Panc1 (cell line): ENCODE results near the gene TGM6. TPM values are rescaled to one million over a fixed set of nuclear protein-coding genes. Genes with fewer than 3 reads are reported as not detected.
A peak's percentile ranks its signal among the peaks of the same experiment; 100 is the strongest.

Experiments used
- ATAC-seq: fragments of 200-7000 bp; cut with Tn5 transposase; 2 replicates; pipeline ENCODE4 v1.9.1; 2020; ENCODE audit warnings: mild to moderate bottlenecking, moderate library complexity
- BruUV-seq: library from RNA; stranded (reverse); fragments of 400-500 nt; replicated peaks from 2 replicates; lab custom pipeline; 2021; lab: Mats Ljungman, UMichigan
- CTCF ChIA-PET: fragments of 300-600 bp; sonication (Branson Sonifier 250); formaldehyde crosslinking; loops from one replicate; lab custom pipeline; 2022; ENCODE audit warnings: antibody characterized with exemption; lab: Charles Lee
- POLR2A ChIA-PET: fragments of 300-600 bp; sonication (Branson Sonifier 250); formaldehyde crosslinking; loops from one replicate; lab custom pipeline; 2022; ENCODE audit warnings: antibody characterized with exemption; lab: Charles Lee
- DNase-seq: peaks from one replicate; pipeline ENCODE4 v3.0.0-alpha.2; 2010; ENCODE audit warnings: low read depth, low spot score
- H3K27ac ChIP-seq: 2 replicates; pipeline ENCODE4 v1.5.1; 2011; ENCODE audit warnings: mild to moderate bottlenecking, low read length, inconsistent platforms
- H3K27me3 ChIP-seq: fragments of 200-500 bp; sonication (Bioruptor generic); 2 replicates; pipeline ENCODE4 v1.6.0; 2014; ENCODE audit warnings: low read length, inconsistent platforms; ENCODE audit not compliant: control insufficient read depth, insufficient read depth
- H3K36me3 ChIP-seq: fragments of 200-500 bp; sonication (Bioruptor generic); 2 replicates; pipeline ENCODE4 v1.5.1; 2014; ENCODE audit warnings: inconsistent platforms, mild to moderate bottlenecking, low read length, moderate library complexity; ENCODE audit not compliant: control insufficient read depth, insufficient read depth
- H3K4me1 ChIP-seq: 2 replicates; pipeline ENCODE4 v1.5.1; 2011; ENCODE audit warnings: inconsistent platforms, mild to moderate bottlenecking, low read length, moderate library complexity; ENCODE audit not compliant: control insufficient read depth, insufficient read depth
- H3K4me3 ChIP-seq, 2 experiments: 2 replicates each; pipeline ENCODE4 v1.5.1; 2011 to 2012; ENCODE audit warnings: low read depth in 2 of 2, low read length in 2 of 2, mild to moderate bottlenecking in 2 of 2, inconsistent platforms in 1 of 2, moderate library complexity in 1 of 2
- H3K9me3 ChIP-seq: fragments of 200-500 bp; sonication (Bioruptor generic); 2 replicates; pipeline ENCODE4 v1.5.1; 2014; ENCODE audit warnings: low read depth, mild to moderate bottlenecking, inconsistent platforms, low read length, moderate library complexity; ENCODE audit not compliant: control insufficient read depth, insufficient read depth
- POLR2AphosphoS5 ChIP-seq: IDR thresholded peaks from 2 replicates; pipeline ENCODE4 v1.6.1; 2012; ENCODE audit warnings: mild to moderate bottlenecking, low read depth, low read length, moderate library complexity
- SIN3A ChIP-seq: IDR thresholded peaks from 2 replicates; pipeline ENCODE4 v1.6.1; 2012; ENCODE audit warnings: low read depth, mild to moderate bottlenecking, low read length, moderate library complexity, borderline replicate concordance; ENCODE audit not compliant: insufficient read depth
- TCF7L2 ChIP-seq: IDR thresholded peaks from 2 replicates; pipeline ENCODE4 v1.6.1; 2011; ENCODE audit warnings: mild to moderate bottlenecking, low read depth, low read length, inconsistent platforms
- in situ Hi-C: cut with HindIII; loops from 2 replicates; pipeline ENCODE4 v1.10.0; 2016; ENCODE audit warnings: low sequenced_read_pairs, low pct_unique_long_range_greater_than_20kb
- intact Hi-C: fragments of 100-400 bp; cut with micrococcal nuclease; formaldehyde crosslinking; loops from one replicate; pipeline ENCODE4 v1.10.0; 2022; ENCODE audit not compliant: unreplicated experiment
- total RNA-seq: library from RNA; stranded (reverse); gene quantifications from one replicate; pipeline ENCODE4 v1.2.1, GENCODE V29; 2021; ENCODE audit not compliant: unreplicated experiment
- TF ChIP-seq, protein P1 (sequence below): fragments of 450-650 bp; IDR thresholded peaks from 2 replicates; pipeline ENCODE4 v1.5.1; 2017; ENCODE audit warnings: mild to moderate bottlenecking
- TF ChIP-seq, protein P2 (sequence below), 2 experiments: IDR thresholded peaks; 2 replicates each; pipeline ENCODE4 v1.6.1; 2011 to 2012; ENCODE audit warnings: low read depth in 2 of 2, control low read depth in 1 of 2, low read length in 1 of 2, mild to moderate bottlenecking in 1 of 2, moderate library complexity in 1 of 2; ENCODE audit not compliant: insufficient read depth in 1 of 2

Gene TGM6
- total RNA-seq, 1 experiment from 2014 or later: not detected

DNA sequence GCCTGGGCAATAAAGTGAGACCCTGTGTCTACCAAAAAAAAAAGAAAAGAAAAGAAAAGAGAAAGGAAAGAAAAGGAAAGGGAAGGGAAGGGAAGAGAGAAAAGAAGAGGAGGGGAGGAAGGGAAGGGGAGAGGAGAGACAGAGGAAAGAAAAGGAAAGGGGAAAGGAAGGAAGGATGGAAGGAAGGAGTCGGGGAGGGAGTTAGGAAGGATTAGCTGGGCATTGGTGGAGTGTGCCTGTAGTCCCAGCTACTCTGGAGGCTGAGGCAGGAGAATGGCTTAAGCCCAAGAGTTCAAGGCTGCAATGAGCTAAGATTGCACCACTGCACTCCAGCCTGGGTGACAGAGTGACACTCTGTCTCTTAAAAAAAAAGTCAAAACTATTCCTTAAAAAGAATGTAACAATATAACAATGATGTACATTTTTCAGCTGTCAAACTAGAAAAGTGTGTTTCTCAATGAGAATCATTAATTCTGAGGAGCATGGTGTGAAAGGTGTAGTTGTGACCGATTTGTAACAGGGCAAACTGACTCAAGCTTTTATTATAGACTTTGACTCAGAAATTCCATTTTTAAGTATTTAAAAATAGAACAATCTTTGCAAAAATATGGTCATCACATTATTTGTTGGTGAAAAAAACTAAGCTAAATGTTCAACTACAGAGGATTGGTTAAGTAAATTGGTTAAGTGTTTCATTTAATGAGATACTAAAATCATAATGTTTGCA is 75.2 kb downstream of the TGM6 start:
- CTCF ChIA-PET: interaction anchor here (0.5 to 1.5 kb wide), 5 partner anchors 67 to 674 kb away, joined by 3 to 5 read pairs (median 4); no protein-coding TSS in a partner anchor
- intact Hi-C loops: loop anchor here (2.0 to 10.0 kb wide), 2 partner anchors 249 to 491 kb away; no protein-coding TSS in a partner anchor
- no peaks in the 10 kb centered on the region for H3K9me3 ChIP-seq
- no TSS peak for BruUV-seq
- H3K4me1 ChIP-seq: no peaks in the 10 kb centered on the region
- no peak overlapping the region for H3K27ac ChIP-seq
- DNase-seq (no peak), ATAC-seq (no peak)
- H3K36me3 ChIP-seq: peaks cover 9% of the 10 kb centered on the region
- H3K4me3 ChIP-seq: no peak overlapping the region
- TF ChIP-seq, protein P1, sequence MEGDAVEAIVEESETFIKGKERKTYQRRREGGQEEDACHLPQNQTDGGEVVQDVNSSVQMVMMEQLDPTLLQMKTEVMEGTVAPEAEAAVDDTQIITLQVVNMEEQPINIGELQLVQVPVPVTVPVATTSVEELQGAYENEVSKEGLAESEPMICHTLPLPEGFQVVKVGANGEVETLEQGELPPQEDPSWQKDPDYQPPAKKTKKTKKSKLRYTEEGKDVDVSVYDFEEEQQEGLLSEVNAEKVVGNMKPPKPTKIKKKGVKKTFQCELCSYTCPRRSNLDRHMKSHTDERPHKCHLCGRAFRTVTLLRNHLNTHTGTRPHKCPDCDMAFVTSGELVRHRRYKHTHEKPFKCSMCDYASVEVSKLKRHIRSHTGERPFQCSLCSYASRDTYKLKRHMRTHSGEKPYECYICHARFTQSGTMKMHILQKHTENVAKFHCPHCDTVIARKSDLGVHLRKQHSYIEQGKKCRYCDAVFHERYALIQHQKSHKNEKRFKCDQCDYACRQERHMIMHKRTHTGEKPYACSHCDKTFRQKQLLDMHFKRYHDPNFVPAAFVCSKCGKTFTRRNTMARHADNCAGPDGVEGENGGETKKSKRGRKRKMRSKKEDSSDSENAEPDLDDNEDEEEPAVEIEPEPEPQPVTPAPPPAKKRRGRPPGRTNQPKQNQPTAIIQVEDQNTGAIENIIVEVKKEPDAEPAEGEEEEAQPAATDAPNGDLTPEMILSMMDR: no peak
- TF ChIP-seq TCF7L2 (no peak), SIN3A (no peak), POLR2AphosphoS5 (no peak)
- TF ChIP-seq, protein P2, sequence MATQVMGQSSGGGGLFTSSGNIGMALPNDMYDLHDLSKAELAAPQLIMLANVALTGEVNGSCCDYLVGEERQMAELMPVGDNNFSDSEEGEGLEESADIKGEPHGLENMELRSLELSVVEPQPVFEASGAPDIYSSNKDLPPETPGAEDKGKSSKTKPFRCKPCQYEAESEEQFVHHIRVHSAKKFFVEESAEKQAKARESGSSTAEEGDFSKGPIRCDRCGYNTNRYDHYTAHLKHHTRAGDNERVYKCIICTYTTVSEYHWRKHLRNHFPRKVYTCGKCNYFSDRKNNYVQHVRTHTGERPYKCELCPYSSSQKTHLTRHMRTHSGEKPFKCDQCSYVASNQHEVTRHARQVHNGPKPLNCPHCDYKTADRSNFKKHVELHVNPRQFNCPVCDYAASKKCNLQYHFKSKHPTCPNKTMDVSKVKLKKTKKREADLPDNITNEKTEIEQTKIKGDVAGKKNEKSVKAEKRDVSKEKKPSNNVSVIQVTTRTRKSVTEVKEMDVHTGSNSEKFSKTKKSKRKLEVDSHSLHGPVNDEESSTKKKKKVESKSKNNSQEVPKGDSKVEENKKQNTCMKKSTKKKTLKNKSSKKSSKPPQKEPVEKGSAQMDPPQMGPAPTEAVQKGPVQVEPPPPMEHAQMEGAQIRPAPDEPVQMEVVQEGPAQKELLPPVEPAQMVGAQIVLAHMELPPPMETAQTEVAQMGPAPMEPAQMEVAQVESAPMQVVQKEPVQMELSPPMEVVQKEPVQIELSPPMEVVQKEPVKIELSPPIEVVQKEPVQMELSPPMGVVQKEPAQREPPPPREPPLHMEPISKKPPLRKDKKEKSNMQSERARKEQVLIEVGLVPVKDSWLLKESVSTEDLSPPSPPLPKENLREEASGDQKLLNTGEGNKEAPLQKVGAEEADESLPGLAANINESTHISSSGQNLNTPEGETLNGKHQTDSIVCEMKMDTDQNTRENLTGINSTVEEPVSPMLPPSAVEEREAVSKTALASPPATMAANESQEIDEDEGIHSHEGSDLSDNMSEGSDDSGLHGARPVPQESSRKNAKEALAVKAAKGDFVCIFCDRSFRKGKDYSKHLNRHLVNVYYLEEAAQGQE (IDR thresholded peaks at IDR 0.05; ENCODE audit: insufficient read depth in 1 of 2, low read depth in 2 of 2, low read length in 1 of 2): no peak
- in situ Hi-C loops: no loop called here
- POLR2A ChIA-PET: no interaction called here
- peaks cover 2% of the 10 kb centered on the region; the same call in 1 of the 2 replicates for H3K27me3 ChIP-seq

DNA sequence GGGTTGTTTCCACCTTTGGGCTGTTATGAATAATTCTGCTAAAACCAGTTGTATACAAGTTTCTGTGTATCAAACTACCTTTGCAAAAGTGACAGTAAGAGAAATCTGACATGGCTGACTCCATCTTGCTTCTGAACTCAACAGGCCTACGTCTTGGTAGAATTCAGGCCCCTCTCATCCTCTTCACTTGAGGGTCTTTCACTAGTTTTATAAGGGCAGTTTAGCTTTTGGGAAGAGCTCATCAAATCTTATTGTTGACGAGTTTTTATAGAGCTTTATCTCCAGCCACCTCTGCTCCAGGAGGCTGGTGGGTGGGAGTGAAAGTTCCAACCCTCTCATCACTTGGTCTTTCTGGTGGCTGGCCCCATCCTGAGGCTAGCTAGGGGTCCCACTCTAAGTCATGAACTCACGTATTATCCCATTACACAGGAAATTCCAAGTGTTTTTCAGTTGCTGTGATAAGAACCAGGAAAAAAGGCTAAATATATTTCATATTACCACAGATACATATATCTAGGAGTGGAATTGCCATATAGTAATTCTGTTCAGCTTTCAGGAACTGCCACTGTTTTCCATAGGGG is 78.3 kb downstream of the TGM6 start:
- Histone ChIP-seq H3K9me3 (no peaks in the 10 kb centered on the region), H3K27ac (no peak overlapping the region), H3K36me3 (peaks cover 36% of the 10 kb centered on the region), H3K4me3 (no peak overlapping the region), H3K4me1 (no peaks in the 10 kb centered on the region), H3K27me3 (no peaks in the 10 kb centered on the region)
- ChIA-PET POLR2A (no interaction called here), CTCF (no interaction called here)
- ATAC-seq: 0 out of 2 replicates have a peak, but pooled peaks have one; percentile 33
- intact Hi-C loops: loop anchor here (10.0 kb wide), 1 partner anchor 494 kb away; no protein-coding TSS in a partner anchor
- in situ Hi-C loops: no loop called here
- BruUV-seq: no TSS peak
- no peak for DNase-seq
- TF ChIP-seq POLR2AphosphoS5 (0 out of 2 replicates have a peak, but pooled peaks have one; percentile 12), TCF7L2 (no peak), SIN3A (no peak)
- TF ChIP-seq, protein P2 (IDR thresholded peaks at IDR 0.05; ENCODE audit: insufficient read depth in 1 of 2, low read depth in 2 of 2, low read length in 1 of 2): no peak
- TF ChIP-seq, protein P1: no peak
